GM19468 (cell line): ENCODE results near the gene PKN2.

ENCODE experiments used
- ATAC-seq: cut with Tn5 transposase; IDR thresholded peaks from one replicate; pipeline ENCODE4 v1.9.1; 2021; ENCODE audit warnings: mild to moderate bottlenecking, moderate library complexity, moderate number of reproducible peaks; ENCODE audit not compliant: unreplicated experiment; ENCODE audit errors: extremely low read depth

The PKN2 gene

DNA sequence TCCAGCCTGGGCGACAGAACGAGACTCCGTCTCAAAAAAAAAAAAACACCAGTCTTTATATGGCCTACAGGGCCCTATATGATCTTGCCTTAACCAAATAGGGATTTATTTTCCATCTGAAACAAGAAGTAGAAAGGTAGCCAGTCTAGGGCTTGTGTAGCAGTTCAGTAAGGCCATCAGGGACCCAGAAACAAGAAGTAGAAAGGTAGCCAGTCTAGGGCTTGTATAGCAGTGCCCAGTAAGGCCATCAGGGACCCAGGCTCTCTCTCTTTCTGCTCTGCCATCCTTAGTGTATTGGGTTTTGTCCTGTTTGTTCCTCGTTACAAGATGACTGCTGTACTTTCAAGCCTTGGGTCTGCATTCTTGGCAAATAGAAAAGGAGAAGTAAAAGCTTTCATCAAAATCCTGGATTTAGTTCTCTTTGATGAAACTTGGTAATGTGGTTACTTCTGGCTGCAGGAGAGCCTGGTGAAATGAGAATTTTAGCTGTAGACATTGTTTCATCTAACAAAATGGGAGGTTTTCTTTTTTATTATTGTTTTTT, 46.1 kb downstream of the PKN2 start:
- ATAC-seq, result no peak

DNA sequence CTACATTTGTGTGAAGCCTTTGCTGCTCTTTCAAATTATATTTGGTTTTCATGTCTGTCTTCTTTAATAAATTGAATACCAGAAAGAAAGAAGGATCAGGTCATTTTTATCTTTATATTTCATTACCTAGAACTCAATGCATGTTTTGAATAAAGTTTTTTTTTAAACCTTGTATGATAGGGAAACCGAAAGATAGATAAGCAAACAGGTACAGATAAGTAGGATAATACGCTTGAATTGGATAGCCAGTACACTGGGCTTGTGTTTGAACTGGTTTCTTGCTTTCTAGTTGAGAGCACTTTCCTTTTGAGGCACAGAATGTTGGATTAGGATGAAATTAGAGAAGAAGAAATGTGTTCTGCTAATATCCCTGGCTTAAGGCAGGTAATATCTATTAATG, 46.9 kb downstream of the PKN2 start:
- no peak for ATAC-seq

DNA sequence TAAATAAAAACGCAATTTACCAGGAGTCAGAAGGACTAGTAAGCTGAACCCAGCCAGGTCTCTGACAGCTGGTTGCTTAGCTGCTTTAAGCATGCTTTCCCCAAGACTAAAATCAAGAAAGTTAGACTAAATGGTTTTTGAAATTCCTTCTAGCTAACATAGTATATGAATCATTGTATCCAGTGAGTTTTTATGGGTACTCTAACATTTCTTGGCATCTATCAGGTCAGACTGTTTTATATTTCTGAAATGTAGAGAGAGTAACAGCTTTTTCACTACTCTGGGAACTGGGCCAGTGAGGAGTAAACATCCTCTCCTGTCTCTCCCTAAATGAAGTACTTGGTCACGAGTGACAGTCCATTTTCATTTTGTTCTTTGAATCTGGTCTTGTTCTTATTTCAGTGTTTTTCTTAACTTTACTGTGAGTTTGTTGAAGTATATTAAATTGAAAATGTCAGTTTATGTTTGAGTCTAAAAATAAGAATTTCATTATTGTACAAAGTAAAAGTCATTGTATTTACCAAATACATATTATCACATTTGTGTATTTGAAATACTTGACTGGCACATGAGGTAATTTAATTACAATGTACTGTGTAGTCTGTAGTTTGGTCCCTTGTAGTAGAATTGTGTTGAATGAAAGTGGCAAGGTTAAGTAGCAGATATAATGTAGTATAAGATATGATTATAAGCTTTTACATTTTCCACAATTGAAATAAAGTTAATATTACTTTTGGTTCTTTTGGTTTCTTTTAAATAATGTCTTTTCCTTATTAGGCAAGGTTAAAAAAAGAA, 47.6 kb downstream of the PKN2 start:
- no peak for ATAC-seq

DNA sequence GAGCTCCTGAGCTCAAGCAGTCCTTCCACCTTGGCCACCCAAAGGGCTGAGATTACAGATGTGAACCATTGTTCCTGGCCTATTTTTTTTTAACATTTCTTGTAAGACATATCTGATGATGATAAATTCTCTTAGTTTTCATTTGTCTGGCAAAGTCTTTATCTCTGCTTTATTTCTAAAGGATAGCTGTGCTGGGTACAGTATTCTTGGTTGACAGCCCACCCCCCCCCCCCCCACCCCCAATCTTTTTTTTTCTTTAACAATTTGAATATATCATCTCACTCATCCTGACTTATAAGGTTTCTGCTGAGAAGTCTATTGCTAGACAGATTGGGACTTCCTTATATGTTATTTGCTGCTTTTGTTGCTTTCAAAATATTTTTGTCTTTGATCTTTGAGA, 51.3 kb downstream of the PKN2 start:
- ATAC-seq, result no peak

DNA sequence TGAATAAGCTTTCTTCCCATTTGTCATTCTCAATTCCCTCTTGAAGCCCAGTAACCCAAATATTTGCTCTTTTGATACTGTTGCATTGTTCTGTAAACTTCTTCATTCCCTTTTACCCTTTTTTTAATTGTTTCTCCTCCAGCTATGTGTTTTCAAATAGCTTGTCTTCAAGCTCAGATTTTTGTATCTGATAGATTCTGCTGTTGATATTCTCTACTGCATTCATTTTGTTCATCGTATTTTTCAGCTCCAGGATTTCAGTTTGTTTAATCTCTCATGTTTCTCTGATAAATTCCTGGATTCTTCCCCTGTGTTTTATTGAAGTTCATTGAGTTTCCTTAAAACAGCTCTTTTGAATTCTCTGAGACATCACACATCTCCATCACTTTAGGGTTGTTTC, 51.8 kb downstream of the PKN2 start:
- no peak for ATAC-seq

DNA sequence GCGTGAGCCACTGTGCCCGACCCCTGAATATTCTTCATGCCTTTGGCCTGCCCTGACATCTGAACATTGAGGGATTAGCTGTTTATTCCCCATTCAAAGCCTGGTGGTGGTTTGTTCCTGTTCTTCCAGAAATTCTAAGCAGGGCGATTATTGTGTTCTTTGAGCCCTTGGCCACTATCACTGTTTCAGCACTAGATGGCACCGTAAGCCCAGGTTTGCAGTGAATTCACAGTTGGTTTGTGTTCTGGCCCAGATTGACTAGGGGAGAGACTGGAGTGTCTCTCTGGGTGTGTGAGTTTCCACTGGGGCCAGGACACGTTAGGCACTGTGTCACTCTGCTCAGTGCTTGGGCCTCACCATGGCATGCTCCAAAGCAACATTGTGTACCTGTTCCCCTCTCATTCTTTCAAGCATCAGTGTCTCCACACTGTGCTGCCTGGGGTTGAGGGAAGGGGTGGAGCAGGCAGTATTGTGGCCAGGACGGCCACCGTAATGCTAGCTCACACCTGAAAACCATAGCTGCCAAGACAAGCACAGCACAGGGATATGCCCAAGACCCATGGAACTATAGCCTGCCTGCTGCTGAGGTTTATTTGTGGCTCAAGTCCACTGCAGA, 52.7 kb downstream of the PKN2 start:
- ATAC-seq, result no peak

DNA sequence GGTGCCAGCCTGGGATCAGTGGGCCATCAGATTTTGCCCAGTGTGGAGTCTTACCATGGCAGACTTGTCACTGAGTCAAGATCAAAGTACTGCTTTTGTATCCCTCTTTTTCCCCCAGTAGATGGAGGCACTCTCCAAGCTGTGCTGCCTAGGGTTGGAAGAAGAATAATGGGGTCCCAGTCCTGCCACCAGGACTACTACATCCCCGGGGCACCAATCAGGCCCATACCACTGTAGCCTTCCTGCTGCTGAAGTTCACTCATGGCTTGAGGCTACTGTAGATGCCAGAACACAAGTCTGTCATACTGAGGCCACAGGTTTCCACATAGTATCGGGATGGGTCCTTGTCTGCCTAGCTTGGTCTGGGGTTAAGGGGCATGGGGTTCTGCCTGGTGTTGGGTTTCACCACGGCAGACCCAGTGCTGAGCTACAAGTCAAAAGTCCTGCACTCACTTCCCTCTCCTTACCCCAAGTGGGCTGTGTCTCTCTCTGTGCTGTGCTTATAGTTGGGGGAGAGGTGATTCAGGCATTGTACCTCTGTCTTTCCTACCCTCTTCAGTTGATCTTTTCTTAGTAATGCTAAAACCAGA, 53.4 kb downstream of the PKN2 start:
- ATAC-seq, result no peak

DNA sequence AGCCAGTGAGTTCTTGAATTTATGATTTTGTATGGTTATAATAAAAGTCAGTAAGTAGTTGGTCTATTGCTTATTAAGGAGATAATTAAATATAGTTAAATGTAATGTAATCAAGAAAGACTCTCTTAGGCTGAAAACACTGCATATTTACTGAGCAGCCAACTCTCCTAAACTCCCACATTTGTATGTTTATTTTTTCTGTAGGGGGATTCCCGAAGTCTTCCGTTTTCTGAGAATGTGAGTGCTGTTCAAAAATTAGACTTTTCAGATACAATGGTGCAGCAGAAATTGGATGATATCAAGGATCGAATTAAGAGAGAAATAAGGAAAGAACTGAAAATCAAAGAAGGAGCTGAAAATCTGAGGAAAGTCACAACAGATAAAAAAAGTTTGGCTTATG, 56.7 kb downstream of the PKN2 start:
- ATAC-seq, result no peak

DNA sequence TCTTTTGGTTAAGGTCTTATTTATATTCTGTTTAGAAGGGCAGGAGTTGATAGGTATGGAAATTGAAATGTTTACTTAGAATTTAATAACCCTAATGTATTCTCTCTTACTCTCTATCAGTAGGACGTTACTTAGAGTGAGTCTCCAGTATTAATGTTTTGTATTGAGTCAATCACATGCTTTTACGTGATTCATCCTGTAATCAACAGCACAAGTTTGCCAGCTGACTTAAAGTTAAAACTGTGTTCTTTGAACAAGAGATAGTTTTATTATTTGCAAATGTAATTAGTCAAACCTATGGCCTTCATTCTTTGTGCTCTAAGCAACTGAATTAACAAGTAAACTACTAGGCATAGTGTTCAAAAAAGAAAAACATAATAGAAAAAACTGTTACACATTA, 57.3 kb downstream of the PKN2 start:
- no peak for ATAC-seq

DNA sequence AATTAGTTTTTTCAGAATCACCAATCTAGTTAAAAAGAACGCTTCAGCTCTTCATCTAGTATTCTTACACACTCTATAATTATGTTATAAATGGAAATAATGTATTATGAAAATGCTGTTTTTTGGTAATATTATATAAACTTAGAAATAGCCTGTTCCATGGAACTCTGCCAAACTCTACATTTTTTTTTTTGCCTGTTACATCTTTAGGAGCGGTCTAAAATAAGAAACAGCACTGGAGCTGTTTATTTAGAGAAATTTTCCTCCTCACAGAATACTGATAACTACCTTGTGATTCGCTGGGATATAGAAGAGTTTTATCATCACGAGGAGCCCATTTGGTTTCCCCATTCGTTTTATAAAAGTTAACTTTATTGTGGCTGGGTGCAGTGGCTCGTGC, 58.5 kb downstream of the PKN2 start:
- no peak for ATAC-seq

DNA sequence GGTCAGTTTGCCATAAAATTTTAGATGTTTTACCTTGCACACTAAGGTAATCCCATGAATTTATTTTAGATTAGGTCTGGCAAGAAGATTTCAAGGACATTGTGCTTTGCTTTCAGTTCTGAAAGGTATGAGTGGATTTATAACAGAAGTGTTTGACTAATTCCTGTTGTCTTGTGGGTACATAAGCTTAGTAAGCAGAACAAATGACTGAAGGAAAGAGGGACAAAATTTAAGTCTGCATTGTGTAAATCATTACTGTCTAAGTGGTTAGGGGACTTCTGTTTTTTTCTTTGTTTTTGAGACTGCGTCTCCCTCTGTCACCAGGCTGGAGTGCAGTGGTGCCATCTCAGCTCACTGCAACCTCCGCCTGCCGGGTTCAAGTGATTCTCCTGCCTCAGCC, 60.1 kb downstream of the PKN2 start:
- no peak for ATAC-seq

DNA sequence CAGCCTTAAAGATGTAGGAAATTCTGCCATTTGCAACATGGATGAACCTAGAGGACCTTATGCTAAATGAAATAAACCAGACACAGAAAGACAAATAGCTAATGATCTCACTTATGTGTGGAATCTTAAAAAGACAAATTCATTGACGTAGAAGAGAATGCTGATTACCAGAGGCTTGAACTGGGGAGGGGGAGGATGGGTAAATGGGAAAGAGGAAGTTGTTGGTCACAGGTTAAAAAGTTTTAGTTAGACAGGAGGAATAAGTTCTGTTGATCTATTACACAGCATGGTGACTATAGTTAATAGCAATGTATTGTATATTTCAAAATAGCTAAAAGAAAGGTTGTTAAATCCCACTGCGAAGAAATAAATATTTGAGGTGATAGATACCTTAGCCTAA, 62.8 kb downstream of the PKN2 start:
- ATAC-seq, result no peak

DNA sequence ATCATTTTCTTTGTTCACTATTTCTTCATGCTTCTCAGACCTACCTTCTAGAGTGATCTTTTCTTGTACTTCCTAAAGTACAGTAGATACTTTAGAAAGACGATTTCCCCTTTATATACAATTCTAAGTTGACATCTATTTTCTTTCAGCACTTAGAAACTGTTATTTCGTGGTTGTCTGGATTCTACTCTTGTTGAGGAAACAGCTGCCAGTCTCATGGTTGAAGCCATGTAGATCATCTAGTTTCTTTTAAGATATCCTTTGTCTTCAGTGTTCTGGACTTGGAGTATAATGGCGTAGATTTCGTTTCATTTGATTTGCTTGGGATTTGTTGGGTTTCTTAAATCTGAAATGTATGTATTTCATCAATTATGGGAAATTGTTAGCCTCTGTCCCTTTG, 67.6 kb downstream of the PKN2 start:
- ATAC-seq, result no peak

DNA sequence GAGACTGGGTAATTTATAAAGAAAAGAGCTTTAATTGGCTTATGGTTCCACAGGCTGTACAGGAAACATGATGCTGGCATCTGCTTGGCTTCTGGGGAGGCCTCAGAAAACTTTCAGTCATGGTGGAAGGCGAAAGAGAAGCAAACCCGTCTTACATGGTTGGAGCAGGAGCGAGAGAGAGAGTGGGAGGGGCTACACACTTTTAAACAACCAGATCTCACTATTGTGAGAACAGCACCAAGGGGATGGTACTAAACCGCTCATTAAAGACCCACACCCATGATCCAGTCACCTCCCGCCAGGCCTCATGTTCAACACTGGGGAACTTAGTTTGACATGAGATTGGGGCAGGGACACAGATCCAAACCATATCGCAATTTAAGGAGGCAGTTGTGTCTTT, 69.4 kb downstream of the PKN2 start:
- ATAC-seq, result no peak

DNA sequence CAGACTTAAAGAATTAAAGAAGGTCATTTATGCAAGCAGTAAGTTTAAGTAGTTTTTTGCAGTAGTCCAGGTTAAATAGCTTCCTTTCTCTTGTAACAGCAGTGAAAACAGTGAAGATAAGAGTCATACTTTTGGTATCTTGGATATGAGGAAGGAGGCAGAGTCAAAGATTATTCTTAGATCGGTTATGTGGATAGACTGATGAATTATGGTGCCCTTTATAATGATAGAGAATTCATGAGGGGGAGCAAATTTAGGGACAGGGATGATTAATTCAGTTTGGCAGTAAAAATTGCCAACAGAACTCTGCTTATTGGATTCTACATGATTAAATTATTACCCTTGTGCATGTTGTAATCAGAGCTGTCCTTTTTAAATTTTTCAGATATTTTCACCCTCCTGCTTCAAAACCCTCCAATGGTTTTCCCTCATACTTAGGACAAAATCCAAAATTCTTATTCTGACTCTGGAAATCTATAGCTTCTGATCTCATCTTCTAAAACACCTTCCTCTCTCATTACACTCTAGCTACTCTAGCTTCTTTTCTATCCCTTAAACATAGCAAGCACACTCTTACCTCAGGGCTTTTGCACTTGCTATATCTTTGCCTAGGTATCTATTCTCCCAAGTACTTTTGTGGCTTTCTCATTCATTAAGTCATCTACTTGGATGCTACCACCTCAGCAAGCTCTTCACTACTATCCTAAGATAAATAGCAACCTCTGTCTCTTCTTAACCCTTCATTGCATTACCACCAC, 79.8 kb downstream of the PKN2 start:
- ATAC-seq, result no peak

DNA sequence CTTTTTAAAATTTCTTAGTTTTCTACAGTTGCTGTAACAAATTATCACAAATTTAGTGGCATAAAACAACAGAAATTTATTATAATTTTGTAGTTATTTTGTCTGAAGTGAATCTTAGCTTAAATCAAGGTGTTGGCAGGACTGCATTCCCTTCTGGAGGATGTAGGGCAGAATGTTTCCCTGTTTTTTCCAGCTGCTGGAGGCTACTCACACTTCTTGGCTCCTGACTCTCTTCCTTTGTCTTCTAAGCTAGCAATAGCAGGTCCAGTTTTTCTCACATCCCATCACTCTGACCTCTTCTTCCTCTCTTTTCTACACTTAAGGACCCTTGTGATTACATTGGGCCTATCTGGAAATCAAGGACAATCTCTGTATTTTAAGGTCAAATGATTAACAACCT, 84.1 kb downstream of the PKN2 start:
- no peak for ATAC-seq

DNA sequence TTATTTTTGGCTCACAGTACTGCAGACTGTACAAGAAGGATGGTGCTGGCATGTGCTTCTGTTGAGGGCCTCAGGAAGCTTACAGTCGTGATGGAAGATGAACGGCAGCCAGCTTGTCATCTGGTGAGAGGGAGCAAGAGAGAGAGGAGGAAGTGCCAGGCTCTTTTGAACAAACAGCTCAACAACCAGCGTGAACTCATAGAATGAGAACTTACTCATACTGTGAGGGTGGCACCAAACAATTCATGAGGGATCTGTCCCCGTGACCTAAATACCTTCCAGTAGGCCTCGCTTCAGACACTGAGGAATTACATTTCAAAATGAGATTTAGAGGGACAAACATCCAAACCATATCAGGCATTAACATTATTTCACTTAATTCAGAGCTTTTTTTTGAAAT, 84.7 kb downstream of the PKN2 start:
- ATAC-seq, result no peak

DNA sequence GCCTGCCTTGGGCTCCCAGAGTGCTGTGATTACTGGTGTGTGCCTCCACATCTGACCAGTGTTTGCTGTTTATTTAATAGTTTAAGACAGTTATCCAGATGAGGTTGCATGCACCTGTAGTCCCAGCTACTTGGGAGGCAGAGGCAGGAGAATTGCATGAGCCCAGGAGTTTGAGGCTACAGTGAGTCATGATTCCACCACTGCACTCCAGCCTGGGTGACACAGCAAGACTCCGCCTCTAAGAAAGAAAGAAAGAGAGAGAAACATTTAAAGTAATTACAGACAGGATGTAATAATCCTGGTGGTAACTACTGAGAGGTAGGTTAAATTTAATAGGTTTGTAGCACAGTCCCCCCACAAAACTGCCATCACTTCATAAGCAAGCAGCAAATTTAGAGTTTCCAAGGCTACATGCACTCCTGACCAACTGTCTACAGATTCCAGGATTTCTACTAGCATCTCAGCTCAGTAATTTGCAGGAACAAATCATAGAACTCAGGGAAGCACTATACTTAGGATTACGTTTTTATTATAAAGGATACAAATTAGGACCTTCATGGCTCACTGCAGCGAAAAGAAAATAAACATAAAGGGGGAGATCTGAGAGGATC, 89.6 kb downstream of the PKN2 start:
- no peak for ATAC-seq

DNA sequence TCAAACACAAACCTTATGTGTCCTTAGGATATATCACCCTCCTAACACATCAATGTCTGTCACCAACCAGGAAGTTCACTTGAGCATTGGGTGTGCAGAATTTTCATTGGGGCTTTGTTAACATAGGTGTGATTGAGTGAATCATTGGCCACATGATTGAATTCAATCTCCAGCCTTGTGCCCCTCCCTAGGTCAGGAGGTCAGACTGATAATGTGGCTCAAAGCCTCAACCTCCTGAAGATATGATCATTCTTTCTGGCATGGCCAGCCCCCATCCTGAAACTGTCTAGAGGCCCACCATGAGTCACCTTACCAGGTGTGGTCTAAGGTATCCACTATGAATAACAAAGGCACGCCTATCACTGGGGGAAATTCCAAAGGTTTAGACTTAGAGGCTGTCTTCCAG, 90.1 kb downstream of the PKN2 start:
- ATAC-seq, result no peak

DNA sequence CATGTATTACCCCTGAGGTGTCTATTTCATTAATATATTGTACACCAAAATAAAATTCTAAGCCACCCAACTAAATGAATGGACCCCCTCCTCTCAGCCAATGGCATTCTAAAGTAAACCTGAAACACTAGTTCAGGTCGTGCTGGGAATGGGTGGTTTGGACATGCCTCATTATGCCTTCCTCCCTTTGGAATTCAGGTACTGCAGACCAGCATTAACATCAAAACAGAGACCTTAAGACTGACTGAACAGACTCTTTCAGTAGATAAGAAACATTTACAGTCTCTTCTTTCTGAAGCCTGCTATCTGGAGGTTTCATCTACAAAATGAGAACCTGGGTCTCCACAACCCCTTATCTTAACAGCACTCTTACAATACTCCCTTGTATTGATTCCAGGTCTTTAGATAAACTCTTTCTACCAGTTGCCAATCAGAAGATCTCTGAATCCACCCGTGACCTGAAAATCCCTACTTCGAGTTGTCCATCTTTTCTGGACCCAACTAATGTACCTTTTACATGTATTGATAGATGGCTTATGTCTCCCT, 93.6 kb downstream of the PKN2 start:
- no peak for ATAC-seq
